GM20000 (cell line): ENCODE measurements around the gene LAMB1.
"Not testable (repeated sequence)": the region's sequence is repeated elsewhere in the genome, so short reads cannot be mapped to it uniquely, and the experiment has no call there.

ENCODE experiments used
- DNase-seq: peaks from one replicate; pipeline ENCODE4 v3.0.0; 2012; ENCODE audit warnings: low spot score
- CTCF ChIP-seq: IDR thresholded peaks from 2 replicates; pipeline ENCODE4 v1.5.1; 2012; ENCODE audit warnings: mild to moderate bottlenecking, control low read depth; ENCODE audit errors: extremely low read depth, missing control alignments

LAMB1 gene

GRCh38 chr7:108044345-108044744, 41.4 kb upstream of the LAMB1 start:
- no peak for TF ChIP-seq CTCF
- no peak for DNase-seq

- TF ChIP-seq CTCF, result no peak
- no peak for DNase-seq
Observed at GRCh38 chr7:108038986-108039385, 36.0 kb upstream of the LAMB1 start.

- DNase-seq, result no peak
- no peak for TF ChIP-seq CTCF
Observed at GRCh38 chr7:108037741-108038140, 34.8 kb upstream of the LAMB1 start.

GRCh38 chr7:108037140-108037539, 34.2 kb upstream of the LAMB1 start:
- no peak for DNase-seq
- no peak for TF ChIP-seq CTCF

GRCh38 chr7:108034586-108034985, 31.6 kb upstream of the LAMB1 start:
- TF ChIP-seq CTCF, result no peak
- DNase-seq, result no peak

GRCh38 chr7:108033776-108034497, 31.0 kb upstream of the LAMB1 start:
- no peak for DNase-seq
- no peak for TF ChIP-seq CTCF

GRCh38 chr7:108033309-108033708, 30.3 kb upstream of the LAMB1 start:
- DNase-seq, result not testable (repeated sequence)

- DNase-seq, result no peak
- no peak for TF ChIP-seq CTCF
Observed at GRCh38 chr7:108030516-108030915, 27.6 kb upstream of the LAMB1 start.
